Panc1 (cell line): Measurements from ENCODE around the gene URAD. TPM values are rescaled to one million over a fixed set of nuclear protein-coding genes. Genes with fewer than 3 reads are reported as not detected.

ENCODE experiments used
- ATAC-seq: fragments of 200-7000 bp; cut with Tn5 transposase; 2 replicates; pipeline ENCODE4 v1.9.1; 2020; ENCODE audit warnings: mild to moderate bottlenecking, moderate library complexity
- BruUV-seq: library from RNA; stranded (reverse); fragments of 400-500 nt; replicated peaks from 2 replicates; lab custom pipeline; 2021; lab: Mats Ljungman, UMichigan
- CTCF ChIA-PET: fragments of 300-600 bp; sonication (Branson Sonifier 250); formaldehyde crosslinking; loops from one replicate; lab custom pipeline; 2022; ENCODE audit warnings: antibody characterized with exemption; lab: Charles Lee
- POLR2A ChIA-PET: fragments of 300-600 bp; sonication (Branson Sonifier 250); formaldehyde crosslinking; loops from one replicate; lab custom pipeline; 2022; ENCODE audit warnings: antibody characterized with exemption; lab: Charles Lee
- DNase-seq: peaks from one replicate; pipeline ENCODE4 v3.0.0-alpha.2; 2010; ENCODE audit warnings: low read depth, low spot score
- H3K27ac ChIP-seq: 2 replicates; pipeline ENCODE4 v1.5.1; 2011; ENCODE audit warnings: mild to moderate bottlenecking, low read length, inconsistent platforms
- H3K27me3 ChIP-seq: fragments of 200-500 bp; sonication (Bioruptor generic); 2 replicates; pipeline ENCODE4 v1.6.0; 2014; ENCODE audit warnings: low read length, inconsistent platforms; ENCODE audit not compliant: control insufficient read depth, insufficient read depth
- H3K36me3 ChIP-seq: fragments of 200-500 bp; sonication (Bioruptor generic); 2 replicates; pipeline ENCODE4 v1.5.1; 2014; ENCODE audit warnings: inconsistent platforms, mild to moderate bottlenecking, low read length, moderate library complexity; ENCODE audit not compliant: control insufficient read depth, insufficient read depth
- H3K4me1 ChIP-seq: 2 replicates; pipeline ENCODE4 v1.5.1; 2011; ENCODE audit warnings: inconsistent platforms, mild to moderate bottlenecking, low read length, moderate library complexity; ENCODE audit not compliant: control insufficient read depth, insufficient read depth
- H3K4me3 ChIP-seq, 2 experiments: 2 replicates each; pipeline ENCODE4 v1.5.1; 2011 to 2012; ENCODE audit warnings: low read depth in 2 of 2, low read length in 2 of 2, mild to moderate bottlenecking in 2 of 2, inconsistent platforms in 1 of 2, moderate library complexity in 1 of 2
- H3K9me3 ChIP-seq: fragments of 200-500 bp; sonication (Bioruptor generic); 2 replicates; pipeline ENCODE4 v1.5.1; 2014; ENCODE audit warnings: low read depth, mild to moderate bottlenecking, inconsistent platforms, low read length, moderate library complexity; ENCODE audit not compliant: control insufficient read depth, insufficient read depth
- POLR2AphosphoS5 ChIP-seq: IDR thresholded peaks from 2 replicates; pipeline ENCODE4 v1.6.1; 2012; ENCODE audit warnings: mild to moderate bottlenecking, low read depth, low read length, moderate library complexity
- SIN3A ChIP-seq: IDR thresholded peaks from 2 replicates; pipeline ENCODE4 v1.6.1; 2012; ENCODE audit warnings: low read depth, mild to moderate bottlenecking, low read length, moderate library complexity, borderline replicate concordance; ENCODE audit not compliant: insufficient read depth
- TCF7L2 ChIP-seq: IDR thresholded peaks from 2 replicates; pipeline ENCODE4 v1.6.1; 2011; ENCODE audit warnings: mild to moderate bottlenecking, low read depth, low read length, inconsistent platforms
- in situ Hi-C: cut with HindIII; loops from 2 replicates; pipeline ENCODE4 v1.10.0; 2016; ENCODE audit warnings: low sequenced_read_pairs, low pct_unique_long_range_greater_than_20kb
- intact Hi-C: fragments of 100-400 bp; cut with micrococcal nuclease; formaldehyde crosslinking; loops from one replicate; pipeline ENCODE4 v1.10.0; 2022; ENCODE audit not compliant: unreplicated experiment
- total RNA-seq: library from RNA; stranded (reverse); gene quantifications from one replicate; pipeline ENCODE4 v1.2.1, GENCODE V29; 2021; ENCODE audit not compliant: unreplicated experiment
- TF ChIP-seq, protein P1 (sequence below): fragments of 450-650 bp; IDR thresholded peaks from 2 replicates; pipeline ENCODE4 v1.5.1; 2017; ENCODE audit warnings: mild to moderate bottlenecking
- TF ChIP-seq, protein P2 (sequence below), 2 experiments: IDR thresholded peaks; 2 replicates each; pipeline ENCODE4 v1.6.1; 2011 to 2012; ENCODE audit warnings: low read depth in 2 of 2, control low read depth in 1 of 2, low read length in 1 of 2, mild to moderate bottlenecking in 1 of 2, moderate library complexity in 1 of 2; ENCODE audit not compliant: insufficient read depth in 1 of 2

URAD gene
- total RNA-seq, 1 experiment from 2014 or later: not detected

DNA sequence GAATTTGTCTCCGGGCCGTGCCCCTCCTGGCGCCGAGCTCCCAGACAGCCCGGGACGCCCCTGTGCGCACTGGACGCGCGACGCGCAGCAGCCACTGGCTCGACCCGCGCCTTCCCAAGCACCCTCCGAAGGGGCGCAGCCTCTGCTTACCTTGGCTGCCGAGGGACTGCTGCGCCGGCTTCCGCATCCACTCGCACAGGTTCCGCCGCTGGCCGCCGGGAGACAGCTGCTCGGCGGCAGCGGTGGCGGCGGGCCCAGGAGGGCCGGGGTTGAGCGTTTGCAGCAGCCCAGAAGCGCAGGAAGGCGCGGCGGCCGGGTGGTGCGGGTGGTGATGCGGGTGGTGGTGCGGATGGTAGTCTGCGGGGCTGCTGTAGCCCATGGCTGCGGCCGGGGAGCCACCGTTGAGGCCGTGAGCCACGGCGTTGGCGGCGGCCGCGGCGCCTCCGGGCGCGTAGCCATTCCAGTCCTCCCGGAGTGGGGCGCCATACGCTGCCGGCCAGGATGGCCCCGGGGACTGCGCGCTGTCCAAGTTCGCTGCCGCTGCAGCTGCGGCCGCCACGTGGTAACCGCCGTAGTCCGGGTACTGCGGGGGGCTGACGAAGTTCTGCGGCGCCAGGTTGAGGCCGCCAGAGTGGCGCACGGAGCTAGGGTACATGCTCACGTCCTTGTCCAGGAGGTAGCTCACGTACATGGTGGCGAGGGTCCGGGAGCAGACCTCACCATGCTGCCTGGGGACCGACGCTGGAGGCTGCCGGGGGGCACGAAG lies 20.0 kb downstream of the URAD start:
- CTCF ChIA-PET: no interaction called here
- BruUV-seq: no TSS peak
- in situ Hi-C loops (loop anchor here (25.0 kb wide), 1 partner anchor 131 kb away; no protein-coding TSS in a partner anchor), intact Hi-C loops (no loop called here)
- POLR2A ChIA-PET: no interaction called here
- Histone ChIP-seq H3K27ac (0 out of 2 replicates have a peak overlapping the region, but pooled peaks have one; percentile 29), H3K4me3 (peak overlapping the region; percentile 51 to 53), H3K4me1 (peaks cover 12% of the 10 kb centered on the region), H3K27me3 (no peaks in the 10 kb centered on the region), H3K36me3 (no peaks in the 10 kb centered on the region; the same call in 1 of the 2 replicates), H3K9me3 (no peaks in the 10 kb centered on the region)
- TF ChIP-seq SIN3A: 0 out of 2 replicates have a peak, but pooled peaks have one; percentile 13
- no peak for TF ChIP-seq POLR2AphosphoS5
- TF ChIP-seq, protein P1, sequence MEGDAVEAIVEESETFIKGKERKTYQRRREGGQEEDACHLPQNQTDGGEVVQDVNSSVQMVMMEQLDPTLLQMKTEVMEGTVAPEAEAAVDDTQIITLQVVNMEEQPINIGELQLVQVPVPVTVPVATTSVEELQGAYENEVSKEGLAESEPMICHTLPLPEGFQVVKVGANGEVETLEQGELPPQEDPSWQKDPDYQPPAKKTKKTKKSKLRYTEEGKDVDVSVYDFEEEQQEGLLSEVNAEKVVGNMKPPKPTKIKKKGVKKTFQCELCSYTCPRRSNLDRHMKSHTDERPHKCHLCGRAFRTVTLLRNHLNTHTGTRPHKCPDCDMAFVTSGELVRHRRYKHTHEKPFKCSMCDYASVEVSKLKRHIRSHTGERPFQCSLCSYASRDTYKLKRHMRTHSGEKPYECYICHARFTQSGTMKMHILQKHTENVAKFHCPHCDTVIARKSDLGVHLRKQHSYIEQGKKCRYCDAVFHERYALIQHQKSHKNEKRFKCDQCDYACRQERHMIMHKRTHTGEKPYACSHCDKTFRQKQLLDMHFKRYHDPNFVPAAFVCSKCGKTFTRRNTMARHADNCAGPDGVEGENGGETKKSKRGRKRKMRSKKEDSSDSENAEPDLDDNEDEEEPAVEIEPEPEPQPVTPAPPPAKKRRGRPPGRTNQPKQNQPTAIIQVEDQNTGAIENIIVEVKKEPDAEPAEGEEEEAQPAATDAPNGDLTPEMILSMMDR: peak; percentile 51
- no peak for DNase-seq
- peak; percentile 54 for ATAC-seq

DNA sequence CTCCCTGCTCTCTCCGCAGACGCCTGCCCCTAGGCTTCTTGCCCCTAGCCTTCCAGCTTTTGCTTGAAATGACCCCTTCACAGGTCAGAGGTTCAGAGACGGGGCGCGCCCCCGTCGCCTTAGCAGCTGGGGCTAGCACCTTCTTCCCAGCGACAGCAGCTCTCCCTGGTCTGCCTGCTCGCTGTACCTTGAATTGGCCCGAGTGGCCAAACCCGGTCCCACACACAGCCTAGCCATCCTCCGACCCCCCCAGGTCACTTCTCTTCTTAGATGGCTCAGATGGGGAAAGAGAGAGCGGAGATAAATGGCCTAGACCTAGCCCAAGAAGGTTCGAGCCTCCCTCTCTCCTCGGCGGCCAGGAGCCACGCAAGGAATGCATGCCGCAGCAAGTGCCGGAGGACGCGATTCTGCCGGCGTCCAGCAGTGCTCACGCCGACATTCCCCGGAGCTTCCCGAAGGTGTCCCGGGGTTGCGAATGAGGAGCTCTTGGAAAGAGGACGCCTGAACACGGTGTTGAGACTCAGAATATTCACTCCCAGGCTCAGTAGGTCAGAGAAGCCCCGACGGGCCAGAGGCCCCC lies 20.7 kb downstream of the URAD start:
- Histone ChIP-seq H3K9me3 (no peaks in the 10 kb centered on the region), H3K4me1 (peaks cover 15% of the 10 kb centered on the region), H3K27ac (peak overlapping the region; percentile 44; the same call in 1 of the 2 replicates), H3K36me3 (no peaks in the 10 kb centered on the region; the same call in 1 of the 2 replicates), H3K27me3 (no peaks in the 10 kb centered on the region), H3K4me3 (peak overlapping the region; percentile 51 to 53)
- no TSS peak for BruUV-seq
- intact Hi-C loops (no loop called here), in situ Hi-C loops (loop anchor here (25.0 kb wide), 1 partner anchor 131 kb away; no protein-coding TSS in a partner anchor)
- DNase-seq (no peak), ATAC-seq (peak; percentile 24; the same call in 1 of the 2 replicates)
- POLR2A ChIA-PET: interaction anchor here (0.7 kb wide), 1 partner anchor 773 kb away, joined by 3 read pairs; no protein-coding TSS in a partner anchor
- CTCF ChIA-PET: interaction anchor here (0.6 kb wide), 1 partner anchor 9 kb away, joined by 4 read pairs; no protein-coding TSS in a partner anchor
- TF ChIP-seq SIN3A (no peak), TCF7L2 (no peak), POLR2AphosphoS5 (no peak)
- TF ChIP-seq, protein P2, sequence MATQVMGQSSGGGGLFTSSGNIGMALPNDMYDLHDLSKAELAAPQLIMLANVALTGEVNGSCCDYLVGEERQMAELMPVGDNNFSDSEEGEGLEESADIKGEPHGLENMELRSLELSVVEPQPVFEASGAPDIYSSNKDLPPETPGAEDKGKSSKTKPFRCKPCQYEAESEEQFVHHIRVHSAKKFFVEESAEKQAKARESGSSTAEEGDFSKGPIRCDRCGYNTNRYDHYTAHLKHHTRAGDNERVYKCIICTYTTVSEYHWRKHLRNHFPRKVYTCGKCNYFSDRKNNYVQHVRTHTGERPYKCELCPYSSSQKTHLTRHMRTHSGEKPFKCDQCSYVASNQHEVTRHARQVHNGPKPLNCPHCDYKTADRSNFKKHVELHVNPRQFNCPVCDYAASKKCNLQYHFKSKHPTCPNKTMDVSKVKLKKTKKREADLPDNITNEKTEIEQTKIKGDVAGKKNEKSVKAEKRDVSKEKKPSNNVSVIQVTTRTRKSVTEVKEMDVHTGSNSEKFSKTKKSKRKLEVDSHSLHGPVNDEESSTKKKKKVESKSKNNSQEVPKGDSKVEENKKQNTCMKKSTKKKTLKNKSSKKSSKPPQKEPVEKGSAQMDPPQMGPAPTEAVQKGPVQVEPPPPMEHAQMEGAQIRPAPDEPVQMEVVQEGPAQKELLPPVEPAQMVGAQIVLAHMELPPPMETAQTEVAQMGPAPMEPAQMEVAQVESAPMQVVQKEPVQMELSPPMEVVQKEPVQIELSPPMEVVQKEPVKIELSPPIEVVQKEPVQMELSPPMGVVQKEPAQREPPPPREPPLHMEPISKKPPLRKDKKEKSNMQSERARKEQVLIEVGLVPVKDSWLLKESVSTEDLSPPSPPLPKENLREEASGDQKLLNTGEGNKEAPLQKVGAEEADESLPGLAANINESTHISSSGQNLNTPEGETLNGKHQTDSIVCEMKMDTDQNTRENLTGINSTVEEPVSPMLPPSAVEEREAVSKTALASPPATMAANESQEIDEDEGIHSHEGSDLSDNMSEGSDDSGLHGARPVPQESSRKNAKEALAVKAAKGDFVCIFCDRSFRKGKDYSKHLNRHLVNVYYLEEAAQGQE (IDR thresholded peaks at IDR 0.05; ENCODE audit: insufficient read depth in 1 of 2, low read depth in 2 of 2, low read length in 1 of 2): no peak
- TF ChIP-seq, protein P1: no peak
